ENCODE results near the gene CHST6.
"Not testable (repeated sequence)": the region's sequence is repeated elsewhere in the genome, so short reads cannot be mapped to it uniquely, and the experiment has no call there.

Gene CHST6

GRCh38 chr16:75495076-75495674 is at the start of gene CHST6:
Gene CHST6 (minus strand): TSS chr16:75495441. CDS start chr16:75479828, 15,613 bp downstream.
- peak; percentile 35 for DNase-seq

DNA sequence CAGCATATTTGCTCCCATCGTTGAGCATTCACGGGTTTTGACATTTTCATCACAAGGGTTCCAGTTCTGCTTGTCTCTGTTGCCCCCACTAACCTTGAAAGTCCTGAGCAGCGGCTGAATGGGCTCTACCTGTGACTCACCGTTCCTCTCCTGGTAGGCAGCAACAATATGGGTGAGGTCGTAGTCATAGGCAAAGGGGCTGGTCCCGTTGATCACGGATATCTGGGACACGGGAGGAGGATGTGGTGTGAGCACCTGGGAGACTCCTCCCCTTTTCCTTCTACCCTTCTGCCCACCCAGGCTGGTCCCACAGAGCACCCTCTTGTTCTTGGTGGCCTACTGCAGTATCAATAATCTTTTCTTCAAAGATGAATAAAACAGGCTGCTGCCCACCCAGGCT is 47.2 kb upstream of the CHST6 start:
- DNase-seq, result not testable (repeated sequence)

- no peak for DNase-seq
Observed at GRCh38 chr16:75541236-75541635, 46.0 kb upstream of the CHST6 start.

DNA sequence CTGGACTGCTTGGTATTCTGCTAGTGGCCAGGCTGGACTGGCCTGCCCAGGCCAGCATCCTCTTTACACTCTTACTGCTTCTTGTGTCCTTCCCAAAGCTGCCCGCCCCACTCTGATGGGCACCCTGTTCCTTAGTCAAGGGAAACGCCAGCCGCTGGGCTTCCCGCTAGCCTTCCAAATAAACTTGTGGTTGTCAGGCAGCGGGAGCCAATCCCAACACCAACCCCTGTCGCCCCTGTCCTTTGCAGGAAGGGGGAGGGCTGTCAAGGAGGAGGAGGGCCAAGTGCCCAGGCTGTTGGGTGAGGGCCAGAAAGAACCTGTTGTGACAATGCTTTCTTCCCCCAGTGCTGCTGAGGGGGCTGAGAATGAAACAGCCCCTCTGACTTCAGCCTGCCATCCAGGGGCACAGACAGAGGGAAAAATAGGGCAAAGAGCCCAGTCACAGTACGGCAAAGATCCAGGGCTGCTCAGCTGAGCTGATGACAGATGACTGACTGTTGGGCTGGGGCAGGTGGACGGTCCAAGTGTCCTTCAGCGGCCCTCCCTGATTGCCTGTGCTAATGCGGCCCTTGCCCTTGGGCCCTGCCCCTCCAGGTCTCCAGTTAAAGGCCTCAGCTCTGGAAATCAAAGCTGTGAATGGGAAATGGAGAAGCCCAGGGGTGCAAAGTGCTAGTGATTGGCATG is 43.8 kb upstream of the CHST6 start:
- DNase-seq, result not testable (repeated sequence)

DNA sequence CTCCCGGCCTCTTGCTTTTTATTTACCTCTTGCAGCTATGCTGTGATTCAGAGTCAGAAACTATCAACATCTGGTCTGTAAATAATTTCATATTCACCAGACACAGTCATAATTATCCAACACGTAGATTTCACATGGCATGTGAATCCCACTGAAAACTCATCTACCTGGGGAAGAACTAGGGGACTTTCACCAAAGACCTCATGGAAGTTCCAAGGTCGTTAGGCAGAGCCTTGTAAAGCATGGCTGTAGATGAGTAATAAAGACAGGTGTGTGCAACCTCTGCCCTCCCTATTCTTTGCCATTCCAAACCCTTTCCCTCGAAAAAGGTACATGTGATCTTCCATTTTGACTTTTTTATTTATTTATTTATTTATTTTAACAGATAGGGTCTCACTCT is 42.5 kb upstream of the CHST6 start:
- no peak for DNase-seq

GRCh38 chr16:75535901-75536300 is 40.7 kb upstream of the CHST6 start, which contains the start of gene CHST5:
Gene CHST5 (minus strand): TSS chr16:75536108. CDS start chr16:75530384, 5,724 bp downstream.
- DNase-seq, result no peak

DNA sequence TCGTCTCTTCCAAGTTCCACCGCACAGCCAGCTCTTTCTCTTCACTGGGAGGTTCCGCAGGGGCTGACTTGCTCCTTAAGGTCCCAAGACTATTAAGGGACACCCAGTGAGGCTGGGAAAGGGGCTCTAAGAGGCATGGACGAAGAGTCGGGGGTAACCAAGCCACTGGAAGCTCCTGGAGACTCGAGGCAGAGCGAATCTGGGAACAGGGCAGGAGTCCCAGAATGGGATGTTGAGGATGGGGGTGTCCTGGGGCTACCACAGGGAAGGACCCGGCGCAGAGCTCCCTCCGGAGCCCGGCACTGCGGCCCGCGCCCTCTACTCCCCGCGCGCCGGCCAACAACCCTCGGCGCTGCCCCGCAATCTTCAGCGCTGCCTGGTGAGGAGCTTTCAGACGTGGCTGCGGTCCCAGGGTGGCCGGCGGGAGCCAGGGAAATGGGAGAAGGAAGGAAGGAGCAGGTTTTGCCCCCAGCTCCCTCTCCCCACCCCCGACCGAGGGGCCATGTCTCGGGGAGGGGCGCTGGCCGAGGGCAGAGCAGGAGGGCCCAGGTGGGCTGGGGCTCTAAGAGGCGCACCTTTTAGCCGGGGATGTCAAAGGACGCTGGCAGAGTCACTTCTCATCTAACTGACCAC is 40.1 kb upstream of the CHST6 start:
- DNase-seq, result no peak

GRCh38 chr16:75534560-75535205 is 39.4 kb upstream of the CHST6 start:
- no peak for DNase-seq

DNA sequence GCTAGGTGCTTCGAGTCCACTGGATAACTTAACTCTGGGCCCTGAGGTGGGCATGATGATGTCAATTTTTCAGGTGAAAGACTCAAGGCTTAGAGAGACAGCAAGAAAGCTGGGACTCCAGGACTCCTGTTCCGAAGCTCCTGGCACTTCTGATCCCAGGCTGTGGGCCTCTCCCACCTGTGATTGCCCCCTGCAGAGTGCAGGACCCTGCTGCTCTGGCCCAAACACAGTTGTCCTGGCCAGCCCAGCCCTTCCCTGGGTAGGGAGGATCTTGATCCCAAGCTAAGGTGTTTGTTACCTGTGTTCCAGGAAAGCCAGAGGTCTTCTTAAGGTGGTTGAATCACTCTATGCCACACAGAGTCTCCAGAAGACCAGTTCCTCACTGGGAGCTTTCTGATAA is 37.5 kb upstream of the CHST6 start:
- no peak for DNase-seq

DNA sequence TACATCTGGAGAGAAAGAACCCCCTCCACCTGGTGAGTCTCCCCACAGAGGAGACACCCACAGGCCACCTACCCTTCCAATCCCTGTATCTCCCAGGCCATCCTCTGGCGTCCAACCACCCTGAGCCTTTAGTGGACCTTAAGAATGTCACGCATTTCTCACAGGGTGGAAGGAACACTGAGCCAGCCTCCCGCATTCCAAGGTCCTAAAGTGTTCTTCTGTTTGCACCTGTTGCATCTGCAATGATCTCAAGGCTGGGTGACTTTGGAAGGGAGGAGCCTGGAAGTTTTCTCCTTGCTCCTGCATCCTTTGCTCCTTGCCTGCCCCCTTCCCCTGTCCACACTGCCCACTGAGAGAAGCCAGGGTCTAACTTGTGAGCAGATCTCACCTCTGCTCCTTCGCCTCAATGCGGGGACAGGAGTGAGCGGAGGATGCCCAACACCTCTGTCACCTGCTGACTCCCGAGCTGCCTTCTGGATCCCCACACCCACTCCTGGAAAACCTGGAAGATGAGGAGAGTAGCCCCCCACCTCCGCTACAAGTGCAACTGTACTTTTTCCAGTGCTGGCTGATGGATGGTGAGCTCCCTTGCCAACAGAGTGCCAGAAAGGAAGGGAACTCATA is 37.0 kb upstream of the CHST6 start:
- DNase-seq, result no peak

DNA sequence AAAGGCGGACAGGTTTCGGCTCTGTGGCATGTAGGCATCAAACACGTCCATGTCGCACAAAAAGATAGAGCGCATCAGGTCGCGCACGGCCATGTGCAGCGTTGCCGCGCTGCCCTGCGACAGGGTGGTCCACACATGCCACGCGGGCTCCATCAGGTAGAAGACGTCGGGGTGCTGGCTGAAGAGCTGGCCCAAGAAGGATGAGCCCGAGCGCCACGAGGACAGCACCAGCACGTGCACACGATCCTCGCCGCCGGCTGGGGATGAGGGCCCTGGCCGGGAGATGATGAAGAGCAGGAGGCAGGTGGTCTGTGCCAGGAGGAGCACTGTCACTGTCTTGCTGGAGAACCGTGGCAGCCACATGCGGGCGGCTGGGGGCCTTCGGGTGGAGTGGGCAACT is 34.7 kb upstream of the CHST6 start:
- no peak for DNase-seq

- DNase-seq, result no peak
Observed at GRCh38 chr16:75529056-75529905, 34.0 kb upstream of the CHST6 start.

- no peak for DNase-seq
Observed at GRCh38 chr16:75527825-75528299, 32.6 kb upstream of the CHST6 start.

DNA sequence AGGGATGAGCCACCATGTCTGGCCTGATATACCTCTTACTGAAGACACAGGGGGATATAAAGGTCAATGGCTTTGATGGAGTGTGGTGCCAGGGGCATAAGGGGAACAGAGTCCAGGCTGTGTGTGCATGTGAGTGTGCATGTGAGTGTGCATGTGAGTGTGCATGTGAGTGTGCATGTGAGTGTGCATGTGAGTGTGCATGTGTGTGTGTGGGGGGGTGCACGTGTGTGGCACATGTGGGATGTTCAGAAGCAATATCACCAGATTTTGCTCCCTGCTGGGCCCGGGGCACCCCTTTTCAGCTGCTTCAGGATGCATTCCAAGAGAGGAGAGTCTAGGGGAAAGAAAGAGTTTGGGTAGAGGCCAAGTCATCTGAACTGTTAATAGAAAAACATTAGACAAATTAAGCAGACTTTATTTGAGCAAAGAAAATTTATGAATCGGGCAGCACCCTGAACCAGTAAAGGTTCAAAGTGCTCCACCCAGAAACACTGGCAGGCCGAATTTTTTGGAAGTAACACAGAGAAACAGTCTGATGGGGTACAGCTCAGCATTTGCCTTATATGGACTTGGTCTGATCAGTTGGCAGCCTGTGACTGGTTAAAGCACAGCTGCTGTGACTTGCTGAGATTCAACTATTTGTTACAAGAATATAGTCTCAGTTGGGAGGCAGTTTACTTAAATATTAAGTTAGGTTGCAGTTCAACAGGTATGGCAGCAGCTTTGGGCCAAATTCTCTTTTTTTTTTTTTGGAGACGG is 31.0 kb upstream of the CHST6 start:
- DNase-seq, result no peak

GRCh38 chr16:75519175-75519574 is 23.9 kb upstream of the CHST6 start:
- DNase-seq, result no peak

GRCh38 chr16:75516189-75516966 is 21.1 kb upstream of the CHST6 start:
- peak; percentile 24 for DNase-seq

- DNase-seq, result no peak
Observed at GRCh38 chr16:75514296-75514695, 19.1 kb upstream of the CHST6 start.

GRCh38 chr16:75506574-75506973 is 11.3 kb upstream of the CHST6 start:
- DNase-seq, result peak; percentile 96

GRCh38 chr16:75506107-75506506 is 10.9 kb upstream of the CHST6 start:
- DNase-seq, result no peak

GRCh38 chr16:75503801-75504200 is 8.6 kb upstream of the CHST6 start:
- no peak for DNase-seq
